CMK (cell line): ENCODE results near the gene OR2B6.
"Not testable (repeated sequence)": the region's sequence is repeated elsewhere in the genome, so short reads cannot be mapped to it uniquely, and the experiment has no call there.

ENCODE experiments used
- DNase-seq: peaks from one replicate; pipeline ENCODE4 v3.0.0-alpha.2; 2010; ENCODE audit warnings: low read depth

Gene OR2B6

DNA sequence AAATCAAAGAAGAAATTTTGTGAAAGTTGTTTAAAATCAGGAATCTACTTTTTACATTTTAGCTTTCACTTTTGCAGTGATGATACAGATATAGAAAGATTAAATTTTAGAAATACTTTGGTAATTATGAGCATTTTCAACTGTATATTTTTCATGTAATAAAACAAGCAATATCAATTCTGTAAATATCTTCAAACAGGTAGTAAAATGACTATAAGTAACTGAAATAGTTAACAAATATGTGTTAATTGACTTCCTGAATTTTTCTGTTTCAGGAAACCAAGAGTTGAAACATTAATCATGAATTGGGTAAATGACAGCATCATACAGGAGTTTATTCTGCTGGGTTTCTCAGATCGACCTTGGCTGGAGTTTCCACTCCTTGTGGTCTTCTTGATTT lies at the start of gene OR2B6:
Gene OR2B6 (plus strand): TSS at position 301 of the 400 bp plus-strand sequence. CDS start 0 bp downstream, at position 301.
- DNase-seq, result no peak

DNA sequence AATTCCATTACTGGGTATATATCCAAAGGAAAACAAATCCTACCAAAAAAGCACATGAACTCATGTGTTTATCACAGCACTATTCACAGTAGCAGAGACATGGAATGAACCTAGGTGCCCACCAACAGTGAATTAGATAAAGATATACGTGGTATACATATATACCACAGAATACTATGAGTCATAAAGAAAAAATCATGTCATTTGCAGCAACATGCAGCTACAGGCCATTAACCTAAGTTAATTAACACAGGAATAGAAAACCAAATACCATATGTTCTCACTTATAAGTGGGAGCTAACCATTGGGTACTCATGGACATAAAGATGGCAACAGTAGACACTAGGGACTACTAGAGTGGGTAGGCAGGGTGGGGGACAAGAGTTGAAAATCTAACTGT lies 49.0 kb upstream of the OR2B6 start:
- DNase-seq, result no peak

DNA sequence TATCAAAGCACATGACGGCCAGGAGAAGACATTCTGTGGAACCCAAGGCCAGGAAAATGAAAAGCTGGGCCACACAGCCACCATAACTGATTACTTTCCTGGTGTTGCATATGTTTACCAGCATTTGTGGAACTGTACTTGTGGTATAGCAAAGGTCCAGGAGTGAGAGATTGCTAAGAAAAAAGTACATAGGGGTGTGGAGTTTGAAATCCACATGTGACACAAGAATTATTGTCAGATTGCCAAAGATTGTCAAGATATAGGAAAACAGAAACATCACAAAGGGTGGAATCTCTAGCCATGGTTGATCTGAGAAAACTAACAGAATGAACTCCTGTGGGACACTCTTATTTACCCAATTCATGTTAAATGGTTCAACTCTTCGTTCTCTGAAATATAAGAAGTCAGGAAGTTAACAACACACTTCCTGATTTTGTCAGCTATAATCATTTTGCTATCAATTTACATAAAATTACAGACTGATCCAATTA lies 45.0 kb upstream of the OR2B6 start, which contains the start of gene OR2B2:
Gene OR2B2 (minus strand): TSS at position 441 of the 491 bp plus-strand sequence. CDS start 77 bp downstream, at position 364.
- no peak for DNase-seq

DNA sequence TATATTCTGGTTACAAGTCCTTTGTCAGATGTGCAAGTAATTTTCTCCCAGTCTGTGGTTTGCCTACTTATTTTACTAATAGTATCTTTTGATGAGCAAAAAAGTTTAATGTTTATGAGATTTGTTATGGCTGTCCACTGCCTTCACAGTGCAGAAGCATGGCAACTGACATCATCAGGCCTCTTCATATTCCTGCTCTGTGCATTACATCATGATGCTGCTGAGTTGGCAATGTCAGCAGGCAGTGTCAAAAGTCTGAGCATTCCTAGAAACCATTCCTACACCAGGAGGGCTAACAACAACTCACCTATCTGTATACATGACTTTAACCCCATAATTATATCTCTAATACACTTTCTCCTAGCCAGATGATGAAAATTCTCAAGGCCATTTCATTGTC lies 34.1 kb upstream of the OR2B6 start:
- no peak for DNase-seq

DNA sequence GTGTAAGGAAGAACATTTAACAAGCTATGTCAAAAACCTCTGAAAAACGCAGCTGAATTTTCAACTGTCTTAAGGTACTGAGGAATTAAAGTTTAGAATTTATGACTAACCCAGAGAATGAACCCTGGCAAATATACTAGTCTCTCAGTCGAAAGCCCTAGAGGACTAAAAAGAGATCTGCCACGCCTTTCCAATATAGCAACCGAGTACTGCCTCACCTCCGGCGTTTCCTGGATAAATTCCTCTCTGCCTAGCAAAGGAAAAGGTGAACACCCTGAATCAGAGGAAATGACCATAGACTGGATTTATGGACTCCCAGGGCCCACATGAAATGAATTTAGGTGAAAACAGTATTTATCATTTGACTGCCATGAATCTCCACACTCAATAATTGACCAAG lies 32.9 kb upstream of the OR2B6 start:
- no peak for DNase-seq

DNA sequence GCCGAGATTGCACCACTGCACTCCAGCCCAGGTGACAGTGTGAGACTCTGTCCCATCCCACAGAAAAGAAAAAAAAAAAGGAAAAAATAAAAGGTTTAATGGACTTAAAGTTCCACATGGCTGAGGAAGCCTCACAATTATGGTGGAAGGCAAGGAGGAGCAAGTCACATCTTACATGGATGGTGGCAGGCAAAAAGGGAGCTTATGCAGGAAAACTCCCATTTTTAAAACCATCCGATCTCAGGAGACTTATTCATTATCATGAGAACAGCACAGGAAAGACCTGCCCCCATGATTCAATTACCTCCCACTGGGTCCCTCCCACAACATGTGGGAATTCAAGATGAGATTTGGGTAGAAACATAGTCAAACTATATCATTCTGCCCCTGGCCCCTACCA lies 29.0 kb upstream of the OR2B6 start:
- DNase-seq, result not testable (repeated sequence)

DNA sequence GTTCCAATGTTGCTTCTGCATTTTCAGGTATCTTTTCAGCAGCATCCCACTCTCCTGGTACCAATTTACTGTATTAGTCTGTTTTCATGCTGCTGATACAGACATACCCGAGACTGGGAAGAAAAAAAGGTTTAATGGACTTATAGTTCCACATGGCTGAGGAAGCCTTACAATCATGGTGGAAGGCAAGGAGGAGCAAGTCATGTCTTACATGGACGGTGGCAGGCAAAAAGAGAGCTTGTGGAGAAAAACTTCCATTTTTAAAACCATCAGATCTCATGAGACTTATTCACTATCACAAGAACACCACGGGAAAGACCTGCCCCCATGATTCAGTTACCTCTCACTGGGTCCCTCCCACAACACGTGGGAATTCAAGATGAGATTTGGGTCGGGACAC lies 27.1 kb upstream of the OR2B6 start:
- DNase-seq, result not testable (repeated sequence)

DNA sequence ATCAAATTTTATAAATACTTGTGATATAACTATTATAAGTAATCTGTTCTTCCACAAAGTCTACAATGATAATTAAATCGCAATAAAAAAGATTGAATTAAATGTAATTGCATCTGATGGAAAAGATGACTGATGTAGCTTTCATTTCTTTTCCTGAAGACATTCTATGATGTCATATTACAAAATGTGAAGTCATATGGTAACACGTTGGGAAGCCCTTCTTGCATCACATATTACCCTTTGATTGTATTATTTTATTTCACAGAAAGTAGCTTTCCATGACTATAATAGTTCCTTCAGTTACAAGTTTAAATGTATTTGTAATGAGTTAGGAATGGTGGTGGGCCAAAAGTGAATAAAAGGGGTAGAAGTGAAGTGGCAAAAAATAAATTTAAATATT lies 25.8 kb upstream of the OR2B6 start:
- DNase-seq, result no peak

DNA sequence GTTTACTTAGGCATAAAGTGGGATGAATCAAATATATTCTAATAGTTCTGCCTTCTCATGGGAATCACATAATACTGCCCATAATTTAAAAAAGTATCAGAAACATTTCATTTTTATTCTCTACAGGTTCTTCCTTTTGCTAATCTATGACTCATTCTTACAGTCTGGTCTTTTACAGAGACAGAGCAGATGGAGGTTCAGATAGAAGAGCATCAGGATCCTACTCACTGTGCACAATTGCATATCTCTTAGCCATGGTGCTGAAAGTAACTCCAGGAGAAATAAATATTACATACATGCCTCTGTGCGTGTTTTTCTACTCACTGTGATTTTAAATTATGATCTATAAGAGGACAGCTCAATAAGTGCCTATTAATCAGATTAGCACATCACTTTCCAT lies 16.3 kb upstream of the OR2B6 start:
- DNase-seq, result no peak

DNA sequence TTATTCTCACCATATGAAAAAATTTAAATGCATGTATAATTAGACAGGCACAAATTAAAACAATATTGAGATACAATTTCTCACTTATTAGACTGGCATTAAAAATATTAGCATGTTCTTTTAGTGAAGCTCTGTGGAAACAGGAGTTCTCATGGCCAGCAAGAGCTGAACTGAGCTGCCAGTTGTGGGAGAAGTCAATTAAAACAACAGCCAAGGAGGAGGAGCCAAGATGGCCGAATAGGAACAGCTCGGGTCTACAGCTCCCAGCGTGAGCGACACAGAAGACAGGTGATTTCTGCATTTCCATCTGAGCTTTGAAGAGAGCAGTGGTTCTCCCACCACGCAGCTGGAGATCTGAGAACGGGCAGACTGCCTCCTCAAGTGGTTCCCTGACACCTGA lies 14.0 kb upstream of the OR2B6 start:
- not testable (repeated sequence) for DNase-seq

DNA sequence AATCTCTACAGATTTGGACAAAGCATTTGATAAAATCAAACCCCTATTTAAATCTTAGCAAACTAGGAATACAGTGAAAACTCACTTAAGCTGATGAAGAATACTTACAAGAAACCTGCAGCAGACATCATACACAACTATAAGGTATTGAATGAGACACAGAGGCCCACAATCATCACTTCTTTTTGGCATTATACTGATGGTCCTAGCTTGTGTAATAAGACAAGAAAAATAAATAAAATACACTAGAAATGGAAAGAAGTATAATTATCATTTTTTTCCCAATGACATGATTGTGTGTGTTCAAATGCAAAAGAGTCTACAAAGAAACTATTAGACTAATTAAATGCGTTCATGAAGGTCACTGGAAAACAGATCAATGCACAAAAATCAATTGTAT lies 8.8 kb upstream of the OR2B6 start:
- no peak for DNase-seq

DNA sequence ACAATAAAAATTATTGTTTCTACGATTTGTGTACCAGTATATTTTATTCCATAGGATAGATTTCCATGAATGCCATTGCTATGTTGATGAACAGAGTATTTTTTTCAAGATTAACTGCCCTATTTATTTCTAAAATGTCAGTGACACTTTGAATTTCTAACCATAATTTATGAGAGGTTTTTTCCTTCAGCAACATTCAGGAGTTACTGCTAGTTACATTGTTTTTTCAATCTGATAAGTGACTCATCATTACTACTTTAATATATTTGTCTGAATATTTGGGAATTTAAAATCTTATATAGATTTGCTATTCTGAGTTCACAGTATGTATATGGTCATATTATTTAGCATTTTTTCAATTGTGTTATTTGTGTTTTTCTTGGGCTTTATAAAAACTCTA lies 6.0 kb upstream of the OR2B6 start:
- no peak for DNase-seq

DNA sequence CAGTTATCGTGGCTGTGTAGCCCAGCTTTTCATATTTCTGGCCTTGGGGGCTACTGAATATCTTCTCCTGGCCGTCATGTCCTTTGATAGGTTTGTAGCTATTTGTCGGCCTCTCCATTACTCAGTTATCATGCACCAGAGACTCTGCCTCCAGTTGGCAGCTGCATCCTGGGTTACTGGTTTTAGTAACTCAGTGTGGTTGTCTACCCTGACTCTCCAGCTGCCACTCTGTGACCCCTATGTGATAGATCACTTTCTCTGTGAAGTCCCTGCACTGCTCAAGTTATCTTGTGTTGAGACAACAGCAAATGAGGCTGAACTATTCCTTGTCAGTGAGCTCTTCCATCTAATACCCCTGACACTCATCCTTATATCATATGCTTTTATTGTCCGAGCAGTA lies 475 bp downstream of the OR2B6 start:
- DNase-seq, result no peak

DNA sequence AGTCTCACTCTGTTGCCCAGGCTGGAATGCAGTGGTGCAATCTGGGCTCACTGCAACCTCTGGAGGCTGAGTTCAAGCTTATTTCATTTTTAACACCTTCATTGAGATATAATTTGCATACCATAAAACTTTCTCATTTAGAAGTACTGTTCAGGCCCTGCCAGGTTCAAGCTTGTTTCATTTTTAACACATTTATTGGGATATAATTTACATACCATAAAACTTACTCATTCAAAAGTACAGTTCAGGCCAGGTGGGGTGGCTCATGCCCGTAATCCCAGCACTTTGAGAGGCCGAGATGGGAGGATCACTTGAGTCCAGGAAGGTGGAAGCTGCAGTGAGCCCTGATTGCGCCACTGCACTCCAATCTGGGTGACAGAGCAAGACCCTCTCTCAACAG lies 5.5 kb downstream of the OR2B6 start:
- no peak for DNase-seq

DNA sequence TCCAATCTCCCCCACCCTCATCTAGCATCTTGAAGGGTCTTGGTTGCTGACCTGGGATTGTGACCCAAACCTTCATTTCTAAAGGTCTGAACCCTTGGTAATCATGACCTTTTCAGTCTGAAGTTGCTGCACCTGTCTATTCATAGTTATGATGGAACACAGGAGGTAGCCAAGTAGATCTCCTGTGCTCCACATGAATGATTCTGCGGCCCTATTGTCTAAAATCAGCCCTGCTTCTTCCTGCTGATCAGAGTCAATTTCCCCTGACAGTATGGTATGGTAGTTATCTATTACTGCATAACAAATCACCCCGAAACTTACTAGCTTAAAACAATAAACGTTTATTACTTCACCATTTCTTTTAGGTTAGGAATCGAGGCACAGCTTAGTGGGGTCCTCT lies 9.0 kb downstream of the OR2B6 start:
- DNase-seq, result no peak

DNA sequence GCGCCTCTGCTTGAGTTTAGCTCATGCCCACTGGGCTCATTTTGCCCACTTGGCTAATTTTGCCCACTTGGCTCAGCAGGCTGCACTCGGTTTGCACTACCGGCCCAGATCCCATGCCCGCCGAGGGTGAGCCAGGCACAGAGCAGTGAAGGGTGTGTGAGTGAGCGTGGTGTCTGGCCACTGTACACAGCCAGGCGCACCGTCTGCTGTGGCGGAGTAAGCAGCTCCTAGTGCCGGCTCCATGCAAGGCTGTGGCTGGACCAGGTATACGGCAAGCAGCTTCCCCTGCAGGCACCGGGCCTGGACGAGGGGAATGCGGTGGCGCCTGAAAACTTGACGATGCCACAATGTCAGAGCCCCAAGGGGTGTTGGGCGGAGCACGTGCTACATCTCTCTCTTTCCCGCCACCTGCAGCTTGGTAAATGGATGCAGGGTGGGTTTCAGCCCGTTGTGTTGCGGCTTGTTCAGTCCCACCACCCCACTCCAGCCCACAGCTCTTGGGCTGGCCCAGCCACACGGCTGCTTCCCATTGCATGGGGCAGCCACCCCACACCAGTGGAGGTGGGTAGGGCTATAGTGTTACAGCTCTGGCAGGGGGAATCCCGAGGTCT lies 9.9 kb downstream of the OR2B6 start:
- DNase-seq, result no peak

DNA sequence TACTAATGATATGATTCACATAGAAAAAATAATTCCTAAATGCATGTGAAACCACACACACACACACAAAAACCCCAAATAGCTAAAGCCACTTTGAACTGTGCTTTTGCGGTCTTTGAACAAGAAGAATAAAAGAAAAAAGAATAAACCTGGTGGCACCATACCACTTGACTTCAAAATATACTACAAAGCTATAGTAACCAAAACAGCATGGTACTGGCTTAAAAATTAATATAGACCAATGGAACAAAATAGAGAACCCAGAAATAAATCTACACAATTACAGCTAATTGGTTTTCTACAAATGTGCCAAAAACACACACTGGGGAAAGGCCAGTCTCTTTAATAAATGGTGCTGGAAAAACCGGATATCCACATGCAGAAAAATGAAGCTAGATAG lies 13.4 kb downstream of the OR2B6 start:
- DNase-seq, result no peak

DNA sequence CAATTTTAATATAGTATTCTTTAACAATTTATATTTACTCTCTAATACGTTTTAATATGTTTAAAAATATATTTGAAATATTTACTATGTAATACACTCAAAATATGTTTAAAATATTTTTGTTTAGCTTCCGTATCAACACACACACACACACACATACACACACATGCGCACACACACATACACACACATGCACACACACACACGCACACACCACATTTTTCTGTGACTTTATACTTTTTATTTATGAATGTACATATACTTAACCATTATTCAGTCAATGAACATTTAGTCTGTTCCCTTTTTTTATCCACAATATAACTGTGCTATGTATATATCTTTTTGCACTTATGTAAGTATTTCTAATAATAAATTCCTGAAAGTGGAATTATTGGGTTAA lies 15.7 kb downstream of the OR2B6 start:
- DNase-seq, result no peak

DNA sequence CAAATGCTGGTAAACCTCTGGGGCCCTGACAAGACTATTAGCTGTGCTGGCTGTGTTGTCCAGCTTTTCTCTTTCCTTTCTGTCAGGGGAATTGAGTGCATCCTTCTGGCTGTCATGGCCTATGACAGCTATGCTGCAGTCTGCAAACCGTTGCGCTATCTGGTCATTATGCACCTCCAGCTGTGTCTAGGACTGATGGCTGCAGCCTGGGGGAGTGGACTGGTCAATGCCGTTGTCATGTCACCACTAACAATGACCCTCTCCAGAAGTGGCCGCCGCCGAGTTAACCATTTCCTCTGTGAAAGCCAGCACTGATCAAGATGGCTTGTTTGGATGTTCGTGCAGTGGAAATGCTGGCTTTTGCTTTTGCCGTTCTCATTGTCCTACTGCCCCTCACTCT lies 20.3 kb downstream of the OR2B6 start:
- DNase-seq, result no peak

DNA sequence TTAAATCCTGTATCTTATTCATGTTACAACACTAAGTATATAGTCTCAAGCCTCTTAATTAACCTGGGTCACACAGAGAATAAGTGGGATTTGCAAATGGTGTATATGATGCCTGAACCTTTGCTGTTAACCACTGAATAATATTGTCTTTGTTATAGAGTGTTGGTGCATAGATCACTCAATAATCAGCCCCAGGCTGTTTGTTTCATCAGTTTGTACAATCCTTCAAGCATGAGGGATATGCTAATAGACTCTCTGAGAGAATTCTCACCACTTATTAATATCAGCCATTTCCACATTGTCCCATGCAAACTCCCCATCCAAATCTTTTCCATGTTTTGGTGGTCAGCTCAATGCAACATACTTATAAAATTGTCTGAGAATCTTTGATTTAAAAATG lies 21.7 kb downstream of the OR2B6 start:
- DNase-seq, result no peak

DNA sequence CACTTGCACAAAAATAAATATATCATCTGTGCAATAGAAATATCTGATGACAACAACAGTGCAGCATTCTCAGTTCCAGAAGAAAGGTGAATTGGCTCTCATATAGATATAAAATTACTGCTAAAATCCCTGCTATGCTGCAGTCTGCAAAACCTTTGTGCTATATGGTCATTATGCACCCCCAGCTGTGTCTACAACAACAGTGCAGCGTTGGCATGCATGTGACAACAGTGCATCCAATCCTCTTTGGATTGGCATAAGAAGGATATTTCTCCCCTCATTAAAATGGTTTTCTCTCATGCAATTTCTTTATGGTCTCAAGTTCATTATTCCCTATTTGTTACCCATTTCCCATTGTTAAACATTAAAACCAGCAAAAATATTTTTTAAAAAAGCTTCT lies 23.1 kb downstream of the OR2B6 start:
- DNase-seq, result no peak

DNA sequence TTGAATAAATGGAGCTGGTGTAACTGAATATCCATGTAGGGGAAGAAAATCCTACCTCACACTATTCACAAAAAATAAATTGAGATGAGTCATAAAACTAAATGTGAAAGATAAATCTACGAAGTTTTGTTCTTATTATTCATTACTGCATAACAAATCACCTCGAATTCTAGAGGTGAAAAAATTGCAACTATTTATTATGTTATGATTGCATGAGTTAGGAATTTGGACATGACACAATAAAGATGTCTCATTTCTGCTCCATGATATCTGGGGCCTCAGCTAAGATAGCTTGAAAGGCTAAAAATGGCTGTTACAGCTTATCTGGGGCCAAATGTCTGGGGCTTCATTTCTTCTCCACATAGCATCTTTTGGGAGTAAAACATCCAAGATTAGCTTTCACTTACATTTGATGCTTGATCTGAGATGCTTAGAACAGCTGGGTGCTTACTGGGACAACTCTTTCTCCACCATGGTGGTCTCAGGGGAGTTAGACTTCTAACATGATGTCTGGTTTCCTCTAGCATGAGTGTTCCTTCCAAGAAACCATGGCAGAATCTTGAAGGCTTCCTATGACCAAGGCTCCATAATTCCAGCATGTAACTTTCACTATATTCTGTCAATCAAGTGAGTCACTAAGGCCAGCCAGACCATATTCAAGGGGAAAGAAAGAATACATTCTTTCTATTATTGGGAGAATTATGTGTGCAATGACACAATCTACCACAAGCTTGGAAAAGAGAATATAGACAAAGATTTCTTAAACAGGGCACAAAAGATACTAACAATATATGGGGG lies 30.1 kb downstream of the OR2B6 start:
- DNase-seq, result no peak

DNA sequence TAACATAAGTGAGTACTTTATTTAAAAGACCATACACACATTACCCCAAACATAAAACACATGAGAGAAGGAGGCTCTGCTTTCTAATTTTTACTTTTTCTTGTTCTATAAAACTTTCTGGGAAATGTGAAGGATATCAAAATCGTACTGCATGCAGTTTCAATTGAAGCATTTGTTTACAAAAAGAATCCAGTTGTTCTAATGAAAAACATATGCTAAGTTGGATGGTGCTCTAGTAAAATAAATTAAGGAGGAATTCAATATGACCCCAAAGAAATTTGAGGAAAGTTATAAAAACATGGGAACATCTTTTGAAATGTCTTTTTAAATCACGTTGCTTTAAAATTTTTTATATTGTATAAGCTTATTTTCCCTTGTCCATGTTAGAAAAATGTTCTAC lies 37.6 kb downstream of the OR2B6 start:
- no peak for DNase-seq
